ENCODE results near the gene HCFC1.

The HCFC1 gene

GRCh38 chrX:153971450-153972367 is at the start of gene HCFC1:
Gene HCFC1 (minus strand): TSS chrX:153971818. CDS start chrX:153970840, 978 bp downstream.
- DNase-seq (ENCODE audit: low spot score) = peak; percentile 74

- peak; percentile 66 for DNase-seq (ENCODE audit: low spot score)
Measured at GRCh38 chrX:154021131-154021611, 49.6 kb upstream of the HCFC1 start.

- DNase-seq (ENCODE audit: low spot score) = no peak
Measured at GRCh38 chrX:154020536-154021115, 49.0 kb upstream of the HCFC1 start.

- DNase-seq (ENCODE audit: low spot score) = peak; percentile 71
Measured at GRCh38 chrX:154019633-154020528, 48.3 kb upstream of the HCFC1 start, which contains the start of gene IRAK1. Gene IRAK1 (minus strand): TSS chrX:154019902. CDS start chrX:154019812, 90 bp downstream.

GRCh38 chrX:154019061-154019621 is 47.5 kb upstream of the HCFC1 start:
- DNase-seq (ENCODE audit: low spot score) = no peak

- DNase-seq (ENCODE audit: low spot score) = no peak
Measured at GRCh38 chrX:154018518-154019060, 47.0 kb upstream of the HCFC1 start.

- no peak for DNase-seq (ENCODE audit: low spot score)
Measured at GRCh38 chrX:154017766-154018517, 46.3 kb upstream of the HCFC1 start.

- DNase-seq (ENCODE audit: low spot score) = no peak
Measured at GRCh38 chrX:154016366-154017076, 44.9 kb upstream of the HCFC1 start.

- DNase-seq (ENCODE audit: low spot score) = no peak
Measured at GRCh38 chrX:154015581-154016264, 44.1 kb upstream of the HCFC1 start.

GRCh38 chrX:154014429-154015380 is 43.1 kb upstream of the HCFC1 start:
- DNase-seq (ENCODE audit: low spot score) = no peak

GRCh38 chrX:154013614-154014360 is 42.2 kb upstream of the HCFC1 start:
- peak; percentile 53 for DNase-seq (ENCODE audit: low spot score)

GRCh38 chrX:154013001-154013421 is 41.4 kb upstream of the HCFC1 start:
- DNase-seq (ENCODE audit: low spot score) = no peak

GRCh38 chrX:154012336-154012991 is 40.8 kb upstream of the HCFC1 start:
- DNase-seq (ENCODE audit: low spot score) = no peak

- no peak for DNase-seq (ENCODE audit: low spot score)
Measured at GRCh38 chrX:154011376-154012335, 40.0 kb upstream of the HCFC1 start.

GRCh38 chrX:154010330-154011087 is 38.9 kb upstream of the HCFC1 start:
- DNase-seq (ENCODE audit: low spot score) = no peak

Data from AG08395 (cell line).